IMR-90 (cell line): ENCODE data around the gene ZNF609. TPM values are rescaled to one million over a fixed set of nuclear protein-coding genes. Genes with fewer than 3 reads are reported as not detected.

ENCODE experiments used
- ATAC-seq: fragments of 200-7000 bp; cut with Tn5 transposase; 2 replicates; pipeline ENCODE4 v1.9.1; 2020; ENCODE audit warnings: low read depth, mild to moderate bottlenecking, moderate library complexity
- BruUV-seq: library from RNA; stranded (reverse); fragments of 400-500 nt; replicated peaks from 2 replicates; lab custom pipeline; 2021; lab: Mats Ljungman, UMichigan
- CTCF ChIA-PET: fragments of 300-600 bp; formaldehyde crosslinking; extraction: SDS; loops from one replicate; lab custom pipeline; 2021; ENCODE audit warnings: antibody characterized with exemption; lab: Yijun Ruan, JAX
- POLR2A ChIA-PET: fragments of 300-600 bp; sonication (Branson Sonifier 250); formaldehyde crosslinking; loops from one replicate; lab custom pipeline; 2022; ENCODE audit warnings: antibody characterized with exemption; ENCODE audit not compliant: unreplicated experiment; lab: Charles Lee
- DNase-seq: peaks from one replicate; pipeline ENCODE4 v3.0.0; 2013
- H2AFZ ChIP-seq: replicated peaks from 2 replicates; pipeline ENCODE3; 2013; ENCODE audit warnings: low read length, mild to moderate bottlenecking; ENCODE audit not compliant: poor library complexity
- H2AK5ac ChIP-seq: 2 replicates; pipeline ENCODE4 v1.6.1; 2013; ENCODE audit warnings: low read depth, low read length, inconsistent platforms
- H2AK9ac ChIP-seq: replicated peaks from 2 replicates; pipeline ENCODE3; 2013; ENCODE audit warnings: mild to moderate bottlenecking, low read depth, low read length, moderate library complexity; ENCODE audit not compliant: poor library complexity
- H2BK120ac ChIP-seq: 2 replicates; pipeline ENCODE4 v1.6.1; 2013; ENCODE audit warnings: low read depth, low read length, inconsistent platforms
- H2BK15ac ChIP-seq: 3 replicates; pipeline ENCODE4 v1.6.1; 2013; ENCODE audit warnings: low read depth, low read length, inconsistent platforms
- H2BK20ac ChIP-seq: 2 replicates; pipeline ENCODE4 v1.6.1; 2013; ENCODE audit warnings: low read depth, mild to moderate bottlenecking, inconsistent platforms, low read length, moderate library complexity
- H2BK5ac ChIP-seq: 2 replicates; pipeline ENCODE4 v1.6.1; 2013; ENCODE audit warnings: mild to moderate bottlenecking, low read depth, low read length, inconsistent platforms; ENCODE audit not compliant: poor library complexity, severe bottlenecking
- H3K14ac ChIP-seq: replicated peaks from 2 replicates; pipeline ENCODE4 v1.6.1; 2013; ENCODE audit warnings: low read depth, low read length, inconsistent platforms
- H3K18ac ChIP-seq: 2 replicates; pipeline ENCODE4 v1.6.1; 2013; ENCODE audit warnings: low read depth, low read length, control low read depth
- H3K23ac ChIP-seq: 2 replicates; pipeline ENCODE4 v1.6.1; 2013; ENCODE audit warnings: low read depth, low read length, inconsistent platforms
- H3K27ac ChIP-seq: 2 replicates; pipeline ENCODE4 v1.5.1; 2013; ENCODE audit warnings: mild to moderate bottlenecking, control low read depth, low read length; ENCODE audit not compliant: insufficient read depth
- H3K27me3 ChIP-seq: 2 replicates; pipeline ENCODE4 v1.6.1; 2013; ENCODE audit warnings: low read length; ENCODE audit not compliant: control insufficient read depth, insufficient read depth
- H3K36me3 ChIP-seq: 2 replicates; pipeline ENCODE4 v1.6.1; 2013; ENCODE audit warnings: low read length, mixed read lengths; ENCODE audit not compliant: control insufficient read depth, insufficient read depth
- H3K4ac ChIP-seq: 2 replicates; pipeline ENCODE4 v1.6.1; 2013; ENCODE audit warnings: low read depth, low read length, inconsistent platforms
- H3K4me1 ChIP-seq: 2 replicates; pipeline ENCODE4 v1.6.1; 2013; ENCODE audit warnings: low read length, mixed read lengths; ENCODE audit not compliant: control insufficient read depth, insufficient read depth
- H3K4me2 ChIP-seq: 2 replicates; pipeline ENCODE4 v1.6.1; 2013; ENCODE audit warnings: low read depth, mild to moderate bottlenecking, control low read depth, low read length, moderate library complexity
- H3K4me3 ChIP-seq: 2 replicates; pipeline ENCODE4 v1.5.1; 2013; ENCODE audit warnings: low read depth, mild to moderate bottlenecking, control low read depth, low read length, moderate library complexity; ENCODE audit not compliant: insufficient read depth
- H3K56ac ChIP-seq: 2 replicates; pipeline ENCODE4 v1.6.1; 2013; ENCODE audit warnings: low read length, inconsistent platforms; ENCODE audit not compliant: insufficient read depth; ENCODE audit errors: extremely low read depth
- H3K79me1 ChIP-seq, 2 experiments: 2 replicates each; pipeline ENCODE4 v1.6.1; 2013; ENCODE audit warnings: low read length in 2 of 2, inconsistent platforms in 1 of 2, low read depth in 1 of 2
- H3K9ac ChIP-seq: 2 replicates; pipeline ENCODE4 v1.6.1; 2013; ENCODE audit warnings: low read depth, low read length, control low read depth
- H3K9me1 ChIP-seq: 2 replicates; pipeline ENCODE4 v1.6.1; 2013; ENCODE audit warnings: low read length, inconsistent platforms; ENCODE audit not compliant: insufficient read depth
- H3K9me3 ChIP-seq: 2 replicates; pipeline ENCODE4 v1.6.1; 2013; ENCODE audit warnings: low read length; ENCODE audit not compliant: control insufficient read depth, insufficient read depth
- H4K20me1 ChIP-seq: 2 replicates; pipeline ENCODE4 v1.6.1; 2013; ENCODE audit warnings: low read length, inconsistent platforms; ENCODE audit not compliant: insufficient read depth
- H4K5ac ChIP-seq: 2 replicates; pipeline ENCODE4 v1.6.1; 2013; ENCODE audit warnings: mild to moderate bottlenecking, low read depth, low read length, control low read depth
- H4K8ac ChIP-seq, 2 experiments: 2 replicates each; pipeline ENCODE4 v1.6.1; 2013; ENCODE audit warnings: low read depth in 2 of 2, low read length in 2 of 2, control low read depth in 1 of 2, inconsistent platforms in 1 of 2
- H4K91ac ChIP-seq: 2 replicates; pipeline ENCODE4 v1.6.1; 2013; ENCODE audit warnings: low read depth, low read length, inconsistent platforms; ENCODE audit not compliant: insufficient read depth
- BHLHE40 ChIP-seq: fragments of 150-350 bp; IDR thresholded peaks from 2 replicates; pipeline ENCODE4 v1.6.1; 2016; ENCODE audit warnings: mild to moderate bottlenecking, low read depth, low read length
- CEBPB ChIP-seq: IDR thresholded peaks from 2 replicates; pipeline ENCODE4 v1.6.1; 2012; ENCODE audit warnings: low read depth, low read length, improper control_type of control experiment
- CHD1 ChIP-seq: IDR thresholded peaks from 2 replicates; pipeline ENCODE4 v1.6.1; 2012; ENCODE audit warnings: low read depth, low read length, improper control_type of control experiment
- CTCF ChIP-seq: conservative IDR thresholded peaks from 2 replicates; pipeline ENCODE4 v1.5.1; 2012; ENCODE audit warnings: mild to moderate bottlenecking, low read depth, low read length, improper control_type of control experiment
- ELK1 ChIP-seq: fragments of 150-350 bp; IDR thresholded peaks from 2 replicates; pipeline ENCODE4 v1.6.1; 2016; ENCODE audit warnings: low read depth, mild to moderate bottlenecking, low read length, moderate library complexity, borderline replicate concordance
- FOS ChIP-seq: fragments of 150-350 bp; IDR thresholded peaks from 2 replicates; pipeline ENCODE4 v1.6.1; 2016; ENCODE audit warnings: low read depth, low read length
- MAFK ChIP-seq: IDR thresholded peaks from 2 replicates; pipeline ENCODE4 v1.6.1; 2012; ENCODE audit warnings: low read depth, low read length, improper control_type of control experiment
- MAZ ChIP-seq: IDR thresholded peaks from 2 replicates; pipeline ENCODE4 v1.6.1; 2012; ENCODE audit warnings: low read depth, mild to moderate bottlenecking, low read length, improper control_type of control experiment, moderate library complexity, borderline replicate concordance
- MXI1 ChIP-seq: IDR thresholded peaks from 2 replicates; pipeline ENCODE4 v1.6.1; 2012; ENCODE audit warnings: low read depth, mild to moderate bottlenecking, low read length, moderate library complexity, borderline replicate concordance
- NFE2L2 ChIP-seq: fragments of 150-350 bp; IDR thresholded peaks from 2 replicates; pipeline ENCODE4 v1.6.1; 2016; ENCODE audit warnings: low read depth, mild to moderate bottlenecking, low read length
- POLR2A ChIP-seq: IDR thresholded peaks from 2 replicates; pipeline ENCODE4 v1.6.1; 2012; ENCODE audit warnings: mild to moderate bottlenecking, low read depth, low read length
- RAD21 ChIP-seq: IDR thresholded peaks from 2 replicates; pipeline ENCODE4 v1.6.1; 2012; ENCODE audit warnings: low read length, improper control_type of control experiment
- RCOR1 ChIP-seq: IDR thresholded peaks from 2 replicates; pipeline ENCODE4 v1.6.1; 2012; ENCODE audit warnings: mild to moderate bottlenecking, low read length, improper control_type of control experiment; ENCODE audit not compliant: insufficient replicate concordance
- RFX5 ChIP-seq: IDR thresholded peaks from 2 replicates; pipeline ENCODE4 v1.8.0; 2012; ENCODE audit warnings: low read depth, mild to moderate bottlenecking, low read length, moderate library complexity
- SMC3 ChIP-seq: fragments of 150-350 bp; IDR thresholded peaks from 2 replicates; pipeline ENCODE4 v1.6.1; 2016; ENCODE audit warnings: low read depth, mild to moderate bottlenecking, antibody characterized with exemption, low read length, moderate library complexity
- USF2 ChIP-seq: fragments of 150-350 bp; IDR thresholded peaks from 2 replicates; pipeline ENCODE4 v1.6.1; 2017; ENCODE audit warnings: mild to moderate bottlenecking, antibody characterized with exemption, low read length, low read depth
- WGBS, 2 experiments: methylation state at CpG; one replicate each; pipeline versions ENCODE4 v1.1.5 to v1.1.7; 2013; ENCODE audit warnings: missing lambda C conversion rate in 2 of 2; ENCODE audit not compliant: insufficient read length in 1 of 2; ENCODE audit errors: extremely low coverage in 2 of 2; 5-methylcytosine and 5-hydroxymethylcytosine counted together
- dilution Hi-C: fragments of 300-500 bp; cut with HindIII; formaldehyde crosslinking; loops from one replicate; pipeline ENCODE4 v1.14.3; 2018; ENCODE audit warnings: low sequenced_read_pairs; ENCODE audit not compliant: unreplicated experiment
- in situ Hi-C: fragments of 300-500 bp; cut with MboI; formaldehyde crosslinking; loops from 3 replicates; pipeline ENCODE4 v1.14.3; 2019; ENCODE audit warnings: low sequenced_read_pairs, inconsistent platforms, mixed read lengths
- intact Hi-C: fragments of 100-400 bp; cut with micrococcal nuclease; formaldehyde crosslinking; loops from 2 replicates; pipeline ENCODE4 v1.10.0; 2022
- polyA plus RNA-seq, 3 experiments: library from polyadenylated mRNA; depleted of rRNA; stranded (reverse); fragments of >200 nt; gene quantifications; 2 replicates each; pipeline ENCODE4 v1.2.3, GENCODE V29; 2012; ENCODE audit warnings: low replicate concordance in 1 of 3
- total RNA-seq: library from RNA; depleted of rRNA; stranded (reverse); fragments of >200 nt; gene quantifications from 2 replicates; pipeline ENCODE4 v1.2.3, GENCODE V29; 2012

ZNF609 gene
- total and polyA plus RNA-seq, 2 of the 4 experiments (the other 2 are of a cell fraction): 10.4 to 12.5 TPM

GRCh38 chr15:64437982-64438381 is 22.4 kb upstream of the ZNF609 start:
- H4K91ac ChIP-seq: no peak overlapping the region
- no peak overlapping the region for H3K4me2 ChIP-seq
- H3K27ac ChIP-seq: no peak overlapping the region
- no peak overlapping the region for H2AK5ac ChIP-seq
- no peak overlapping the region for H2BK20ac ChIP-seq
- BruUV-seq: no TSS peak
- H3K23ac ChIP-seq: no peak overlapping the region
- H2AFZ ChIP-seq: no peak overlapping the region
- H3K27me3 ChIP-seq: no peaks in the 10 kb centered on the region
- in situ Hi-C loops: no loop called here
- H3K36me3 ChIP-seq: peaks cover 4% of the 10 kb centered on the region
- DNase-seq: no peak
- no peak overlapping the region for H4K5ac ChIP-seq
- H3K14ac ChIP-seq: no peak overlapping the region
- H4K8ac ChIP-seq: no peak overlapping the region
- peaks cover 2 to 6% of the 10 kb centered on the region in 2 experiments; a peak in 3 of 4 replicates for H3K79me1 ChIP-seq
- TF ChIP-seq FOS (no peak), RAD21 (no peak), SMC3 (no peak), ELK1 (no peak), USF2 (no peak), CEBPB (no peak), MAFK (no peak), CHD1 (no peak), POLR2A (no peak), NFE2L2 (no peak), RFX5 (no peak), BHLHE40 (no peak), MXI1 (no peak), RCOR1 (no peak), CTCF (no peak), MAZ (no peak)
- H3K9ac ChIP-seq: no peak overlapping the region
- ChIA-PET CTCF (no interaction called here), POLR2A (no interaction called here)
- no peak overlapping the region for H2AK9ac ChIP-seq
- no peaks in the 10 kb centered on the region; the same call in 1 of the 2 replicates for H3K9me1 ChIP-seq
- H4K20me1 ChIP-seq: no peaks in the 10 kb centered on the region
- intact Hi-C loops: no loop called here
- no peak for ATAC-seq
- no peaks in the 10 kb centered on the region for H3K4me1 ChIP-seq
- no peak overlapping the region for H3K4me3 ChIP-seq
- no peak overlapping the region for H2BK5ac ChIP-seq
- H3K56ac ChIP-seq: no peak overlapping the region
- no peak overlapping the region for H3K4ac ChIP-seq
- dilution Hi-C loops: no loop called here
- H3K9me3 ChIP-seq: no peaks in the 10 kb centered on the region
- WGBS, 2 experiments: no CpG with 5 or more reads among the region's 1 CpG
- no peak overlapping the region for H2BK15ac ChIP-seq
- no peak overlapping the region for H3K18ac ChIP-seq
- no peak overlapping the region for H2BK120ac ChIP-seq
